SJCRH30 (cell line): ENCODE data around the gene PITPNM3. TPM values are rescaled to one million over a fixed set of nuclear protein-coding genes. Genes with fewer than 3 reads are reported as not detected.

Experiments used
- DNase-seq, 2 experiments: peaks; one replicate each; pipeline ENCODE4 v3.0.0-alpha.2; 2015 to 2020
- H3K27ac ChIP-seq: fragments of 250-450 bp; sonication (Bioruptor Pico); 2 replicates; pipeline ENCODE4 v1.5.1; 2020; ENCODE audit warnings: mild to moderate bottlenecking, moderate library complexity
- H3K27me3 ChIP-seq: fragments of 250-450 bp; sonication (Bioruptor Pico); 2 replicates; pipeline ENCODE4 v1.5.1; 2020; ENCODE audit warnings: mild to moderate bottlenecking, moderate library complexity
- H3K36me3 ChIP-seq: fragments of 250-450 bp; sonication (Bioruptor Pico); 2 replicates; pipeline ENCODE4 v1.5.1; 2020; ENCODE audit warnings: mild to moderate bottlenecking, moderate library complexity
- H3K4me1 ChIP-seq: fragments of 250-450 bp; sonication (Bioruptor Pico); 2 replicates; pipeline ENCODE4 v1.5.1; 2020; ENCODE audit warnings: mild to moderate bottlenecking, moderate library complexity
- H3K4me3 ChIP-seq: fragments of 250-450 bp; sonication (Bioruptor Pico); 2 replicates; pipeline ENCODE4 v1.5.1; 2020; ENCODE audit warnings: mild to moderate bottlenecking, moderate library complexity
- H3K9me3 ChIP-seq: fragments of 250-450 bp; sonication (Bioruptor Pico); replicated peaks from 2 replicates; pipeline ENCODE4 v1.5.1; 2020; ENCODE audit warnings: mild to moderate bottlenecking, moderate library complexity
- total RNA-seq: library from RNA; depleted of rRNA; stranded (reverse); fragments of >200 nt; shearing (Covaris generic); gene quantifications from 2 replicates; pipeline ENCODE4 v1.2.3, GENCODE V29; 2014

PITPNM3 gene
- total RNA-seq, 1 experiment from 2014 or later = 39.2 TPM

GRCh38 chr17:6446516-6447100 lies 109.7 kb downstream of the PITPNM3 start:
- H3K9me3 ChIP-seq = no peaks in the 10 kb centered on the region
- no peaks in the 10 kb centered on the region for H3K27me3 ChIP-seq
- peaks cover 27% of the 10 kb centered on the region for H3K36me3 ChIP-seq
- no peak overlapping the region for H3K27ac ChIP-seq
- no peak for DNase-seq
- peaks cover 21% of the 10 kb centered on the region for H3K4me1 ChIP-seq
- no peak overlapping the region for H3K4me3 ChIP-seq

GRCh38 chr17:6444571-6445335 lies 111.6 kb downstream of the PITPNM3 start:
- no peaks in the 10 kb centered on the region for H3K27me3 ChIP-seq
- H3K9me3 ChIP-seq = no peaks in the 10 kb centered on the region
- H3K27ac ChIP-seq = peak overlapping the region; percentile 91
- H3K36me3 ChIP-seq = peaks cover 27% of the 10 kb centered on the region
- peak overlapping the region; percentile 86 for H3K4me3 ChIP-seq
- peaks cover 5% of the 10 kb centered on the region for H3K4me1 ChIP-seq
- peak; percentile 18 to 36 for DNase-seq

DNA sequence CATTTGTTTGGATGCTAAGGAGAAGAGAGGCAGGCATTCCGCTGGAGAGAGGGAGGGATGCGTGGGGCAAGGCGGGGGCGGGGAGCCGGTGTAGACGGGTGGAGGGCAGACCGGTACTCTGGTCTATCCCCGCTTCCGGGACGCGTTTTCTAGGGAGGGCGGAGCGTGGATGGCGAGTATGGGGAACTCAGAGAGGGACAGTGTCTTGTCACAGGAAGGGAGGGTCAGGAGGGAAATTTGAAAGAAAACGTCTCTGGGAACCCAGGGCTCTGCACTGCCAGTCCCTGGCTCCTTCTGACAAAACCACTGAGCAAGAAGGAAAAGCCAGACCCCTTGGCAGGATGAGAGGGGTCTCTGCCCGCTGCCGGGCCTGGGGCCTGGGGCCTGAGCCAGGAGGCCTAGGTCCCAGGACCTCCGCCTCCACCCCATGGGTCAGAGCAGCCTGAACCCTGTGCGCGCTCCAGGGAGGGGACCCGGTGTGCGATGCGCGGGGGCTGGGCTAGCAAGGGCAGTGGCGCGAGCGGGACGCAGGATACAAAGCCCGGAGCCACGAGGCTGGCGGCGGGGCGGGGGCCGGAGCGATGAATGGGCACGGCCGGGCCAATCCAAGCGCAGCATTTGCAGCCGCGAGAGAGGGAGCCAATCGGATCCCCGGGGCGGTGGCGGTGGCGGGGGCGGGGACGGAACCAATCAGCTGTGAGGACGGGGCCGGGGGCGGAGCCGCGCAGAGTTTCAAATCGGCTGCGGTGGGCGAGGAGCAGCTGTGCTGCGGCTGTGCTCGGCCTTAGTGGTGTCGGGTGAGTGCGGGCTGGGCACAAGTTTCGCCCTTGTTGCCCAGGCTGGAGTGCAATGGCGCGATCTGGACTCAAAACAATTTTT lies 112.4 kb downstream of the PITPNM3 start, which contains the start of gene PIMREG:
TSS of gene PIMREG (plus strand) at position 764 of the 879 bp plus-strand sequence. CDS start 656 bp downstream, outside the sequence.
- DNase-seq = peak; percentile 95 to 96
- H3K27me3 ChIP-seq = no peaks in the 10 kb centered on the region
- H3K9me3 ChIP-seq = no peaks in the 10 kb centered on the region
- H3K4me1 ChIP-seq = peaks cover 2% of the 10 kb centered on the region; the same call in 1 of the 2 replicates
- H3K4me3 ChIP-seq = peak within 1 kb of the TSS; percentile 86
- H3K27ac ChIP-seq = peak within 1 kb of the TSS; percentile 91
- H3K36me3 ChIP-seq = peaks cover 19% of the 10 kb centered on the region

DNA sequence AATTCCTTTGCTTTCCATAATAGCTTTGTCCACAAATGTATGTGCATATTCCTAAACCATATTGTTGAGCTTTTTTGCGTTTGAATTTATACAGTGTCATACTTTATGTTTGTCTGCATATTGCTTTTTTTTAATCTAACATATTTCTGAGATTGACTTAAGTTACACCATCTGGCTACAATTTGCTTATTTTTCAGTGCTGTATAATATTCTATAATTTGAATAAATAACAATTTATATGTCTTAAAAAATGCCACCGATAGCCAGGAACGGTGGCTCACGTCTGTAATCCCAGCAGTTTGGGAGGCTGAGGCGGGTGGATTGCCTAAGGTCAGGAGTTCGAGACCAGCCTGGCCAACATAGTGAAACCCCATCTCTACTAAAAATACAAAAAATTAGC lies 113.6 kb downstream of the PITPNM3 start:
- Histone ChIP-seq H3K36me3 (peaks cover 12% of the 10 kb centered on the region), H3K27ac (no peak overlapping the region; the same call in 1 of the 2 replicates), H3K4me3 (no peak overlapping the region), H3K27me3 (no peaks in the 10 kb centered on the region), H3K9me3 (no peaks in the 10 kb centered on the region), H3K4me1 (peaks cover 2% of the 10 kb centered on the region; the same call in 1 of the 2 replicates)
- no peak for DNase-seq

- no peak for DNase-seq
- H3K27ac ChIP-seq = no peak overlapping the region
- H3K4me1 ChIP-seq = 0 out of 2 replicates have a peak, but pooled peaks cover 2% of the 10 kb centered on the region
- no peaks in the 10 kb centered on the region for H3K27me3 ChIP-seq
- no peaks in the 10 kb centered on the region for H3K9me3 ChIP-seq
- no peaks in the 10 kb centered on the region for H3K36me3 ChIP-seq
- H3K4me3 ChIP-seq = no peak overlapping the region
Measured at GRCh38 chr17:6439951-6440350, 116.4 kb downstream of the PITPNM3 start.

- Histone ChIP-seq H3K27ac (no peak overlapping the region), H3K27me3 (no peaks in the 10 kb centered on the region), H3K36me3 (no peaks in the 10 kb centered on the region), H3K4me1 (no peaks in the 10 kb centered on the region), H3K4me3 (no peak overlapping the region), H3K9me3 (no peaks in the 10 kb centered on the region)
- no peak for DNase-seq
Measured at GRCh38 chr17:6437956-6438355, 118.4 kb downstream of the PITPNM3 start.

DNA sequence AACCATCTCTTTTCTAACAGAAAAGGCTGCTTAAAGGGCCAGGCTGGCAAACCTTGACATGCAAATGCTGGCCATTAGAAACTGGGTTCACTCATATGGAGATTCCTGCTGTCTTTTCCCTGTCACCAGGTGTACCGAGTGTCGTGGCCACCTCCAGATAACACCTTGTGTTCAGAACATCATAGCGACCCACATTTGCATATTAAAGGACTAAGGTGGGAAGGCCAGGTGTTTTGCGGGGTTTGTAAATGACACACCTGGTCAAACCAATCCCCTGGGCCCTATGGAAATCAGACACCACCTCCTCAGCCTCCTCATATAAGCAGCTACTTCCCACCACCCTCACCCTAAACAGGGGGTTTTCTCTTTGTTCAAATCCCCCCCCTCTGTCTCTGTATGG lies 118.9 kb downstream of the PITPNM3 start:
- DNase-seq = no peak
- H3K4me3 ChIP-seq = no peak overlapping the region
- no peaks in the 10 kb centered on the region for H3K27me3 ChIP-seq
- no peaks in the 10 kb centered on the region for H3K9me3 ChIP-seq
- no peak overlapping the region for H3K27ac ChIP-seq
- H3K4me1 ChIP-seq = no peaks in the 10 kb centered on the region
- no peaks in the 10 kb centered on the region for H3K36me3 ChIP-seq

DNA sequence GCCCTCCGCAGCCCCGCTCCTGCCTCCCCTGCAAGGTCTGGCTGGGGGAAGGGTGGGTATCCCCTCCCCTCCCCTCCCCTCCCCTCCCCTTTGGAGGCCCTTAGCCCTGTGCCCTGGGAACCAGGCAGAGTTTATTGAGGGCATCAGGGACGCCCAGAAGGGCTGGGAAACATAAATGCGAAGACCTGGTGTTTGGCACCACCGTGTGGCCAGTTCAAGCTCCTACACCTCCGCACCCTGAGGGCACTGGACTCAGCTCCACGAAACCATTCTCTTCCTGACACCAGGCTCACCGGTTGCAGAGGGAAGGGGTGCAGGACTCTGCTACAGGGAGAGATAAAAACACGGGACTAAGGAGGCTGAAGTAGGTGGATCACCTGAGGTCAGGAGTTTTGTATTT lies 120.4 kb downstream of the PITPNM3 start:
- peak; percentile 50 to 80 for DNase-seq
- H3K27me3 ChIP-seq = no peaks in the 10 kb centered on the region
- H3K9me3 ChIP-seq = no peaks in the 10 kb centered on the region
- H3K36me3 ChIP-seq = no peaks in the 10 kb centered on the region
- H3K4me3 ChIP-seq = no peak overlapping the region
- no peak overlapping the region for H3K27ac ChIP-seq
- H3K4me1 ChIP-seq = no peaks in the 10 kb centered on the region

- Histone ChIP-seq H3K27ac (no peak within 1 kb of the TSS), H3K4me1 (no peaks in the 10 kb centered on the region), H3K4me3 (no peak within 1 kb of the TSS), H3K9me3 (no peaks in the 10 kb centered on the region), H3K27me3 (no peaks in the 10 kb centered on the region), H3K36me3 (no peaks in the 10 kb centered on the region)
- no peak for DNase-seq
Measured at GRCh38 chr17:6435051-6435450, 121.3 kb downstream of the PITPNM3 start, which contains the start of gene AIPL1. TSS of gene AIPL1 (minus strand) at chr17:6435121. CDS start at chr17:6435104, 17 bp downstream.

- Histone ChIP-seq H3K27ac (no peak overlapping the region), H3K9me3 (no peaks in the 10 kb centered on the region), H3K4me3 (no peak overlapping the region), H3K27me3 (no peaks in the 10 kb centered on the region), H3K36me3 (no peaks in the 10 kb centered on the region), H3K4me1 (no peaks in the 10 kb centered on the region)
- no peak for DNase-seq
Measured at GRCh38 chr17:6430769-6431168, 125.6 kb downstream of the PITPNM3 start.

DNA sequence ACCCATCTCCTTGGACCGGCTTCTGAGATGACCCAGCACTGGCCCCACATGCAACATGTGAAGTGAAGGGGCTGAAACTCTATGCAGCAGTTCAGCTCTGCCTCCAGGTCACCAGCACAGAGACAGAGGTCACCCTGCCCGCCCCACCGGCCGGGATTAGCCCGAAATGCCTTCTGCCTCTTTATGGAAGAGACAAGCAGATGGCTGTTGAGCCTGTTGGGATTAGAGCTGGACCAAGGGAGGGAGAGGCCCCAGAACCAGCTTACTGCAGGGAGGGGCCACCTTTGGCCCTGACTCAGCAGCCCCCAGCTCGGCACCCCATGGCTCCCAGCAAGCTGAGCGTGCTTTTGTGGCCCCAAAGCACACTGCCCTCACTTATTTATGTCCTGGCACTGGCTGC lies 127.1 kb downstream of the PITPNM3 start:
- Histone ChIP-seq H3K36me3 (no peaks in the 10 kb centered on the region), H3K9me3 (no peaks in the 10 kb centered on the region), H3K4me3 (no peak overlapping the region), H3K27me3 (no peaks in the 10 kb centered on the region), H3K27ac (no peak overlapping the region), H3K4me1 (no peaks in the 10 kb centered on the region)
- no peak for DNase-seq

- DNase-seq = no peak
- Histone ChIP-seq H3K27ac (no peak overlapping the region), H3K27me3 (no peaks in the 10 kb centered on the region), H3K9me3 (no peaks in the 10 kb centered on the region), H3K4me1 (no peaks in the 10 kb centered on the region), H3K4me3 (no peak overlapping the region), H3K36me3 (no peaks in the 10 kb centered on the region)
Measured at GRCh38 chr17:6428207-6428965, 128.0 kb downstream of the PITPNM3 start.

GRCh38 chr17:6427279-6427781 lies 129.0 kb downstream of the PITPNM3 start:
- H3K27me3 ChIP-seq = no peaks in the 10 kb centered on the region
- H3K4me3 ChIP-seq = no peak overlapping the region

More at GRCh38 chr17:6427279-6427781, 129.0 kb downstream of the PITPNM3 start:
- no peak for DNase-seq
- Histone ChIP-seq H3K27ac (no peak overlapping the region), H3K9me3 (no peaks in the 10 kb centered on the region), H3K4me1 (no peaks in the 10 kb centered on the region), H3K36me3 (no peaks in the 10 kb centered on the region)
